Measurements from ENCODE around the gene CTNNA3.

Gene CTNNA3

GRCh38 chr10:66698069-66698468 lies 997.9 kb downstream of the CTNNA3 start:
- Histone ChIP-seq H3K36me3 (ENCODE audit: insufficient read depth, low read length) (no peaks in the 10 kb centered on the region), H3K9me2 (replicated peaks; ENCODE audit: low read depth, low read length) (no peaks in the 10 kb centered on the region), H3K9me3 (ENCODE audit: insufficient read depth, low read depth, low read length) (no peaks in the 10 kb centered on the region), H3F3A (ENCODE audit: low read depth) (no peaks in the 10 kb centered on the region), H3K79me2 (ENCODE audit: insufficient read depth, low read length) (no peaks in the 10 kb centered on the region), H3K4me3 (ENCODE audit: low read length, poor library complexity, severe bottlenecking) (no peak overlapping the region), H3K27me3 (ENCODE audit: insufficient read depth, low read length, poor library complexity, severe bottlenecking) (no peaks in the 10 kb centered on the region), H4K20me1 (ENCODE audit: insufficient read depth, low read length, poor library complexity, severe bottlenecking) (no peaks in the 10 kb centered on the region), H3K9ac (ENCODE audit: low read depth, low read length, poor library complexity, severe bottlenecking) (no peak overlapping the region), H2AFZ (ENCODE audit: low read length) (no peak overlapping the region), H3K4me1 (ENCODE audit: insufficient read depth, low read length, poor library complexity, severe bottlenecking) (no peaks in the 10 kb centered on the region), H3K4me2 (ENCODE audit: low read depth, low read length, poor library complexity, severe bottlenecking) (no peak overlapping the region)
- TF ChIP-seq EZH2phosphoT487 (IDR thresholded peaks at IDR 0.05; ENCODE audit: borderline replicate concordance) (no peak), CTCF (conservative IDR thresholded peaks at IDR 0.05; ENCODE audit: low read length) (no peak)

GRCh38 chr10:66695046-66695445 lies 1000.9 kb downstream of the CTNNA3 start:
- H3K4me3 ChIP-seq (ENCODE audit: low read length, poor library complexity, severe bottlenecking) = no peak overlapping the region
- H3K79me2 ChIP-seq (ENCODE audit: insufficient read depth, low read length) = no peaks in the 10 kb centered on the region
- H3K27me3 ChIP-seq (ENCODE audit: insufficient read depth, low read length, poor library complexity, severe bottlenecking) = no peaks in the 10 kb centered on the region
- H3K4me2 ChIP-seq (ENCODE audit: low read depth, low read length, poor library complexity, severe bottlenecking) = no peak overlapping the region
- no peaks in the 10 kb centered on the region for H3K9me3 ChIP-seq (ENCODE audit: insufficient read depth, low read depth, low read length)
- no peaks in the 10 kb centered on the region for H3K36me3 ChIP-seq (ENCODE audit: insufficient read depth, low read length)
- H3F3A ChIP-seq (ENCODE audit: low read depth) = no peaks in the 10 kb centered on the region
- no peaks in the 10 kb centered on the region for H3K4me1 ChIP-seq (ENCODE audit: insufficient read depth, low read length, poor library complexity, severe bottlenecking)
- H3K9me2 ChIP-seq (replicated peaks; ENCODE audit: low read depth, low read length) = no peaks in the 10 kb centered on the region
- H3K9ac ChIP-seq (ENCODE audit: low read depth, low read length, poor library complexity, severe bottlenecking) = no peak overlapping the region
- H4K20me1 ChIP-seq (ENCODE audit: insufficient read depth, low read length, poor library complexity, severe bottlenecking) = no peaks in the 10 kb centered on the region
- H2AFZ ChIP-seq (ENCODE audit: low read length) = no peak overlapping the region
- TF ChIP-seq CTCF (conservative IDR thresholded peaks at IDR 0.05; ENCODE audit: low read length) (no peak), EZH2phosphoT487 (IDR thresholded peaks at IDR 0.05; ENCODE audit: borderline replicate concordance) (no peak)

GRCh38 chr10:66684581-66684980 lies 1011.4 kb downstream of the CTNNA3 start:
- Histone ChIP-seq H3K4me2 (ENCODE audit: low read depth, low read length, poor library complexity, severe bottlenecking) (no peak overlapping the region), H3K9ac (ENCODE audit: low read depth, low read length, poor library complexity, severe bottlenecking) (no peak overlapping the region), H3K4me3 (ENCODE audit: low read length, poor library complexity, severe bottlenecking) (no peak overlapping the region), H3K9me2 (replicated peaks; ENCODE audit: low read depth, low read length) (no peaks in the 10 kb centered on the region), H3K9me3 (ENCODE audit: insufficient read depth, low read depth, low read length) (no peaks in the 10 kb centered on the region), H3K36me3 (ENCODE audit: insufficient read depth, low read length) (no peaks in the 10 kb centered on the region), H3F3A (ENCODE audit: low read depth) (no peaks in the 10 kb centered on the region), H4K20me1 (ENCODE audit: insufficient read depth, low read length, poor library complexity, severe bottlenecking) (no peaks in the 10 kb centered on the region), H3K79me2 (ENCODE audit: insufficient read depth, low read length) (no peaks in the 10 kb centered on the region), H3K4me1 (ENCODE audit: insufficient read depth, low read length, poor library complexity, severe bottlenecking) (no peaks in the 10 kb centered on the region), H2AFZ (ENCODE audit: low read length) (no peak overlapping the region), H3K27me3 (ENCODE audit: insufficient read depth, low read length, poor library complexity, severe bottlenecking) (no peaks in the 10 kb centered on the region)
- TF ChIP-seq CTCF (conservative IDR thresholded peaks at IDR 0.05; ENCODE audit: low read length) (no peak), EZH2phosphoT487 (IDR thresholded peaks at IDR 0.05; ENCODE audit: borderline replicate concordance) (no peak)
